H9 (cell line): ENCODE measurements around the gene WNT3. TPM values are rescaled to one million over a fixed set of nuclear protein-coding genes. Genes with fewer than 3 reads are reported as not detected.

Experiments used
- DNase-seq: peaks from one replicate; pipeline ENCODE4 v3.0.0-alpha.2; 2017
- H2AFZ ChIP-seq: one replicate; pipeline ENCODE4 v1.6.1; 2013; ENCODE audit warnings: mild to moderate bottlenecking, low read length, control low read depth, moderate library complexity
- H2AK5ac ChIP-seq: 2 replicates; pipeline ENCODE4 v1.6.1; 2013; ENCODE audit warnings: low read length, control low read depth, mixed read lengths; ENCODE audit not compliant: insufficient read length
- H2BK120ac ChIP-seq: one replicate; pipeline ENCODE4 v1.6.1; 2013; ENCODE audit warnings: low read depth, mild to moderate bottlenecking, low read length, control low read depth, inconsistent platforms; ENCODE audit not compliant: poor library complexity, severe bottlenecking
- H2BK12ac ChIP-seq: 2 replicates; pipeline ENCODE4 v1.6.1; 2013; ENCODE audit warnings: low read length, control low read depth, mixed read lengths, low read depth; ENCODE audit not compliant: insufficient read length
- H2BK15ac ChIP-seq: 2 replicates; pipeline ENCODE4 v1.6.1; 2013; ENCODE audit warnings: low read depth, low read length, control low read depth
- H2BK20ac ChIP-seq: one replicate; pipeline ENCODE4 v1.6.1; 2013; ENCODE audit warnings: low read depth, mild to moderate bottlenecking, low read length, control low read depth, inconsistent platforms; ENCODE audit not compliant: poor library complexity, severe bottlenecking
- H2BK5ac ChIP-seq: 2 replicates; pipeline ENCODE4 v1.6.1; 2013; ENCODE audit warnings: low read length, control low read depth, mixed read lengths; ENCODE audit not compliant: insufficient read length
- H3K14ac ChIP-seq: 2 replicates; pipeline ENCODE4 v1.6.1; 2013; ENCODE audit warnings: low read length, control low read depth; ENCODE audit not compliant: insufficient read depth
- H3K18ac ChIP-seq: 2 replicates; pipeline ENCODE4 v1.6.1; 2013; ENCODE audit warnings: low read depth, mild to moderate bottlenecking, mixed read lengths, low read length, control low read depth; ENCODE audit not compliant: insufficient read length
- H3K23ac ChIP-seq: 2 replicates; pipeline ENCODE4 v1.6.1; 2013; ENCODE audit warnings: low read length, control low read depth, mixed read lengths, low read depth; ENCODE audit not compliant: insufficient read length
- H3K23me2 ChIP-seq: 2 replicates; pipeline ENCODE4 v1.6.1; 2013; ENCODE audit warnings: low read depth, mild to moderate bottlenecking, mixed read lengths, low read length, control low read depth; ENCODE audit not compliant: insufficient read length, poor library complexity, severe bottlenecking
- H3K27ac ChIP-seq: 2 replicates; pipeline ENCODE4 v1.5.1; 2013; ENCODE audit warnings: low read length, control low read depth, mixed read lengths, low read depth; ENCODE audit not compliant: insufficient read length
- H3K27me3 ChIP-seq: 2 replicates; pipeline ENCODE4 v1.6.1; 2013; ENCODE audit warnings: low read length, control low read depth, inconsistent platforms; ENCODE audit not compliant: insufficient read depth
- H3K4ac ChIP-seq: 2 replicates; pipeline ENCODE4 v1.6.1; 2013; ENCODE audit warnings: low read depth, mild to moderate bottlenecking, control low read depth, inconsistent platforms, low read length, moderate library complexity
- H3K4me1 ChIP-seq: 2 replicates; pipeline ENCODE4 v1.6.1; 2013; ENCODE audit warnings: low read length, control low read depth, inconsistent platforms; ENCODE audit not compliant: insufficient read depth
- H3K4me2 ChIP-seq: 2 replicates; pipeline ENCODE4 v1.6.1; 2013; ENCODE audit warnings: low read length, control low read depth, mixed read lengths; ENCODE audit not compliant: insufficient read length, insufficient read depth
- H3K56ac ChIP-seq: 2 replicates; pipeline ENCODE4 v1.6.1; 2013; ENCODE audit warnings: low read depth, mild to moderate bottlenecking, mixed read lengths, low read length, control low read depth; ENCODE audit not compliant: insufficient read length
- H3K79me1 ChIP-seq: 2 replicates; pipeline ENCODE4 v1.6.1; 2013; ENCODE audit warnings: low read depth, mild to moderate bottlenecking, moderate library complexity, low read length, control low read depth, inconsistent platforms; ENCODE audit not compliant: insufficient read depth, poor library complexity, severe bottlenecking
- H3K79me2 ChIP-seq: 2 replicates; pipeline ENCODE4 v1.6.1; 2013; ENCODE audit warnings: low read length, control low read depth, inconsistent platforms; ENCODE audit not compliant: insufficient read depth
- H3K9ac ChIP-seq: 2 replicates; pipeline ENCODE4 v1.6.1; 2013; ENCODE audit warnings: low read length, control low read depth, mixed read lengths; ENCODE audit not compliant: insufficient read length; ENCODE audit errors: extremely low read depth
- H3K9me3 ChIP-seq: one replicate; pipeline ENCODE4 v1.6.1; 2013; ENCODE audit warnings: low read depth, low read length, inconsistent platforms; ENCODE audit not compliant: control insufficient read depth
- H3T11ph ChIP-seq: one replicate; pipeline ENCODE4 v1.6.1; 2013; ENCODE audit warnings: mild to moderate bottlenecking, low read length, control low read depth, inconsistent platforms
- H4K20me1 ChIP-seq: one replicate; pipeline ENCODE4 v1.6.1; 2013; ENCODE audit not compliant: control insufficient read depth, insufficient read length, insufficient read depth
- H4K5ac ChIP-seq: 2 replicates; pipeline ENCODE4 v1.6.1; 2013; ENCODE audit warnings: low read depth, mild to moderate bottlenecking, mixed read lengths, low read length, control low read depth; ENCODE audit not compliant: insufficient read length
- H4K8ac ChIP-seq: replicated peaks from 2 replicates; pipeline ENCODE4 v1.6.1; 2013; ENCODE audit warnings: low read length, control low read depth, mixed read lengths, low read depth; ENCODE audit not compliant: insufficient read length
- H4K91ac ChIP-seq: 2 replicates; pipeline ENCODE4 v1.6.1; 2013; ENCODE audit warnings: low read depth, mild to moderate bottlenecking, moderate library complexity, mixed read lengths, low read length, control low read depth; ENCODE audit not compliant: insufficient read length
- H3K27ac Mint-ChIP-seq, 3 experiments: 2 replicates in 2 of 3; 3 replicates in 1 of 3; pipeline ENCODE4 v1.8.0; 2020 to 2021; ENCODE audit warnings: mixed read lengths in 3 of 3, mild to moderate bottlenecking in 1 of 3, moderate library complexity in 1 of 3
- H3K27me3 Mint-ChIP-seq: 2 replicates; pipeline ENCODE4 v1.8.0; 2021; ENCODE audit warnings: low read depth, mild to moderate bottlenecking, moderate library complexity, mixed read lengths
- H3K36me3 Mint-ChIP-seq, 3 experiments: 2 replicates in 2 of 3; 3 replicates in 1 of 3; pipeline ENCODE4 v1.8.0; 2020 to 2021; ENCODE audit warnings: low read depth in 3 of 3, mixed read lengths in 3 of 3; ENCODE audit not compliant: insufficient read depth in 1 of 3
- H3K4me1 Mint-ChIP-seq, 2 experiments: 2 replicates each; pipeline ENCODE4 v1.8.0; 2020; ENCODE audit warnings: mixed read lengths in 2 of 2
- H3K4me3 Mint-ChIP-seq, 2 experiments: 2 replicates in 1 of 2; 3 replicates in 1 of 2; pipeline ENCODE4 v1.8.0; 2020 to 2021; ENCODE audit warnings: mild to moderate bottlenecking in 2 of 2, mixed read lengths in 2 of 2, moderate library complexity in 1 of 2
- H3K9me3 Mint-ChIP-seq, 2 experiments: 2 replicates in 1 of 2; 3 replicates in 1 of 2; pipeline ENCODE4 v1.8.0; 2020; ENCODE audit warnings: mild to moderate bottlenecking in 2 of 2, mixed read lengths in 2 of 2, moderate library complexity in 1 of 2
- WGBS: extraction: QIAGEN DNeasy Blood & Tissue Kit; methylation state at CpG from one replicate; pipeline ENCODE4 v1.1.7; 2013; ENCODE audit warnings: missing lambda C conversion rate, low lambda C conversion rate, mixed read lengths; ENCODE audit not compliant: insufficient read length; ENCODE audit errors: extremely low coverage; 5-methylcytosine and 5-hydroxymethylcytosine counted together
- total RNA-seq: library from RNA; stranded (reverse); gene quantifications from 2 replicates; pipeline ENCODE4 v1.2.1, GENCODE V29; 2021
- TF ChIP-seq, protein P1 (sequence below): fragments of 200-600 bp; sonication (generic); conservative IDR thresholded peaks from 3 replicates; pipeline ENCODE4 v1.8.0; 2021; ENCODE audit warnings: antibody characterized with exemption, mild to moderate bottlenecking

The WNT3 gene
- total RNA-seq, 1 experiment from 2014 or later = 22.4 TPM

DNA sequence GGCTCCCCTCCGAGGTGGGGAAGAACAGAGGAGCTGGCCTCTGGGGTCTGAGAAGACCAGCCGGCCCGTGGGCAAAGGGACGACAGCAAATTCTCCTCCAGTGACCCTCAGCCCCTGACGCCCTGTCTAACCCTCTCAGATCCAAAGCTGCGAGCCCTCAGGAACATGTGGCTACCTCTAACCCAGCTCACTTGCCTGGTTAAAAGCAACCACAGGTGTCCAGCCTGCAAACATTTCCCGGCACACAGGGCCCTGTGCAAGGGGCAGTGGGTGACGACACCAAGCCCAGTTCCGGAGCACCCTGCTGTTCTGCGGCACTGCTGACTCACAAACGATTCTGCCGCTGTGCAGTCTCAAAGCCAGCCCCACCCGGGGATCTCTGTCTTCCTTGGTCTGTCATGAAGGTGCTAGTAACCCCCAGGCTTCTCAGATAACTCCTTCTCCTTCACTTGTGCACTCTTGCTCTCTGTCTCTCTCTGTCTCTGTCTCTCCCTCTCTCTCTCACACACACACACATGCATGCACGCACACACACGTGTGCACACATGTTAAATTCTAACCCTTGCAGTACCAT lies 23.0 kb downstream of the WNT3 start:
- no peaks in the 10 kb centered on the region for H3K23me2 ChIP-seq
- peaks cover 0 to 7% (median 0%) of the 10 kb centered on the region in 3 experiments; a peak in 2 of 7 replicates for H3K36me3 Mint-ChIP-seq
- H3K4me1 ChIP-seq = no peaks in the 10 kb centered on the region
- H2BK5ac ChIP-seq = no peak overlapping the region
- H3K4me3 Mint-ChIP-seq = no peak overlapping the region
- H3K9me3 ChIP-seq = no peaks in the 10 kb centered on the region
- H3K9me3 Mint-ChIP-seq = peaks cover 0 to 1% of the 10 kb centered on the region in 2 experiments; a peak in 2 of 5 replicates
- H3K14ac ChIP-seq = no peak overlapping the region
- no peak overlapping the region for H3K4ac ChIP-seq
- no peak overlapping the region; a peak in 1 of 7 replicates for H3K27ac Mint-ChIP-seq
- no peak overlapping the region for H4K8ac ChIP-seq
- no peak overlapping the region for H2BK120ac ChIP-seq
- H3K27ac ChIP-seq = no peak overlapping the region
- no peak for DNase-seq
- no peak overlapping the region for H2BK15ac ChIP-seq
- no peaks in the 10 kb centered on the region for H3K79me1 ChIP-seq
- peaks cover 15 to 18% of the 10 kb centered on the region in 2 experiments for H3K4me1 Mint-ChIP-seq
- peaks cover 38% of the 10 kb centered on the region for H3K27me3 Mint-ChIP-seq
- H2BK12ac ChIP-seq = no peak overlapping the region
- H4K20me1 ChIP-seq = no peaks in the 10 kb centered on the region
- H3K27me3 ChIP-seq = no peaks in the 10 kb centered on the region; the same call in 1 of the 2 replicates
- no peak overlapping the region for H2BK20ac ChIP-seq
- H2AK5ac ChIP-seq = no peak overlapping the region
- H3K79me2 ChIP-seq = no peaks in the 10 kb centered on the region
- no peak overlapping the region for H3K4me2 ChIP-seq
- H3K9ac ChIP-seq = no peak overlapping the region
- no peak overlapping the region for H3T11ph ChIP-seq
- WGBS = no CpG with 5 or more reads among the region's 15 CpGs
- H3K18ac ChIP-seq = no peak overlapping the region
- no peak overlapping the region for H2AFZ ChIP-seq
- no peak overlapping the region for H4K91ac ChIP-seq
- no peak overlapping the region for H3K23ac ChIP-seq
- no peak overlapping the region for H4K5ac ChIP-seq
- no peak overlapping the region for H3K56ac ChIP-seq
- TF ChIP-seq, protein P1, sequence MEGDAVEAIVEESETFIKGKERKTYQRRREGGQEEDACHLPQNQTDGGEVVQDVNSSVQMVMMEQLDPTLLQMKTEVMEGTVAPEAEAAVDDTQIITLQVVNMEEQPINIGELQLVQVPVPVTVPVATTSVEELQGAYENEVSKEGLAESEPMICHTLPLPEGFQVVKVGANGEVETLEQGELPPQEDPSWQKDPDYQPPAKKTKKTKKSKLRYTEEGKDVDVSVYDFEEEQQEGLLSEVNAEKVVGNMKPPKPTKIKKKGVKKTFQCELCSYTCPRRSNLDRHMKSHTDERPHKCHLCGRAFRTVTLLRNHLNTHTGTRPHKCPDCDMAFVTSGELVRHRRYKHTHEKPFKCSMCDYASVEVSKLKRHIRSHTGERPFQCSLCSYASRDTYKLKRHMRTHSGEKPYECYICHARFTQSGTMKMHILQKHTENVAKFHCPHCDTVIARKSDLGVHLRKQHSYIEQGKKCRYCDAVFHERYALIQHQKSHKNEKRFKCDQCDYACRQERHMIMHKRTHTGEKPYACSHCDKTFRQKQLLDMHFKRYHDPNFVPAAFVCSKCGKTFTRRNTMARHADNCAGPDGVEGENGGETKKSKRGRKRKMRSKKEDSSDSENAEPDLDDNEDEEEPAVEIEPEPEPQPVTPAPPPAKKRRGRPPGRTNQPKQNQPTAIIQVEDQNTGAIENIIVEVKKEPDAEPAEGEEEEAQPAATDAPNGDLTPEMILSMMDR = no peak
